ENCODE data around the gene CRHR1.

CRHR1 gene

GRCh38 chr17:45768000-45768399 lies 16.1 kb upstream of the CRHR1 start:
- H3K4me3 ChIP-seq (replicated peaks; ENCODE audit: low read depth, low read length) = no peak overlapping the region
- no peak for DNase-seq (ENCODE audit: extremely low read depth, low read depth)

GRCh38 chr17:45770632-45771270 lies 13.4 kb upstream of the CRHR1 start:
- DNase-seq (ENCODE audit: extremely low read depth, low read depth) = no peak
- TF ChIP-seq CTCF (IDR thresholded peaks at IDR 0.05; ENCODE audit: low read depth, low read length, missing control alignments) = no peak
- no peak overlapping the region for H3K4me3 ChIP-seq (replicated peaks; ENCODE audit: low read depth, low read length)

More at GRCh38 chr17:45768000-45768399, 16.1 kb upstream of the CRHR1 start:
- no peak for TF ChIP-seq CTCF (IDR thresholded peaks at IDR 0.05; ENCODE audit: low read depth, low read length, missing control alignments)

GRCh38 chr17:45771271-45771959 lies 12.7 kb upstream of the CRHR1 start:
- H3K4me3 ChIP-seq (replicated peaks; ENCODE audit: low read depth, low read length) = no peak overlapping the region
- TF ChIP-seq CTCF (IDR thresholded peaks at IDR 0.05; ENCODE audit: low read depth, low read length, missing control alignments) = no peak
- DNase-seq (ENCODE audit: extremely low read depth, low read depth) = no peak

GRCh38 chr17:45775148-45775547 lies 9.0 kb upstream of the CRHR1 start:
- TF ChIP-seq CTCF (IDR thresholded peaks at IDR 0.05; ENCODE audit: low read depth, low read length, missing control alignments) = no peak
- DNase-seq (ENCODE audit: extremely low read depth, low read depth) = no peak
- H3K4me3 ChIP-seq (replicated peaks; ENCODE audit: low read depth, low read length) = no peak overlapping the region

- no peak for TF ChIP-seq CTCF (IDR thresholded peaks at IDR 0.05; ENCODE audit: low read depth, low read length, missing control alignments)
- no peak for DNase-seq (ENCODE audit: extremely low read depth, low read depth)
- H3K4me3 ChIP-seq (replicated peaks; ENCODE audit: low read depth, low read length) = no peak overlapping the region
Measured at GRCh38 chr17:45775576-45776011, 8.5 kb upstream of the CRHR1 start.

- no peak overlapping the region for H3K4me3 ChIP-seq (replicated peaks; ENCODE audit: low read depth, low read length)
- no peak for TF ChIP-seq CTCF (IDR thresholded peaks at IDR 0.05; ENCODE audit: low read depth, low read length, missing control alignments)
- no peak for DNase-seq (ENCODE audit: extremely low read depth, low read depth)
Measured at GRCh38 chr17:45776896-45777295, 7.2 kb upstream of the CRHR1 start.
